ENCODE results near the gene SLC10A6.

SLC10A6 gene

DNA sequence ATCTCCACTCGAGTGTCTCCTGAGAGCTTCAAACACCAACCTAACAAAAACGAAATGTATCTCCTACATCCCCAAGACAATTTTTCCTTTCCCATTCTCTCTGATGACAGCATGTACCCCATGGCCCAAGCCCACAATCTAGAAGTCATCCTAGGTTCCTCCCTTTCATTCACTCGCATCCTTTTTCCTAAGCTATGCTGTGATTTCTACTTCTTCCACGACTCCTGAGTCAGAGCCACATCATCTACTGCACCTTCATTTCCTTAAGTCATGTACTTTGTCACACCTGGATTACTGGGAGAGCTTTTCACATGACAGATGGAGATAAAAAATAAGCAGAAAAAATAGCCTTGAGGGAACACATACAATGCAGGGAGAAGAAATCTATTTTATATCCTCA lies 23.0 kb upstream of the SLC10A6 start:
- DNase-seq (ENCODE audit: low spot score), result no peak
- TF ChIP-seq, protein P1, sequence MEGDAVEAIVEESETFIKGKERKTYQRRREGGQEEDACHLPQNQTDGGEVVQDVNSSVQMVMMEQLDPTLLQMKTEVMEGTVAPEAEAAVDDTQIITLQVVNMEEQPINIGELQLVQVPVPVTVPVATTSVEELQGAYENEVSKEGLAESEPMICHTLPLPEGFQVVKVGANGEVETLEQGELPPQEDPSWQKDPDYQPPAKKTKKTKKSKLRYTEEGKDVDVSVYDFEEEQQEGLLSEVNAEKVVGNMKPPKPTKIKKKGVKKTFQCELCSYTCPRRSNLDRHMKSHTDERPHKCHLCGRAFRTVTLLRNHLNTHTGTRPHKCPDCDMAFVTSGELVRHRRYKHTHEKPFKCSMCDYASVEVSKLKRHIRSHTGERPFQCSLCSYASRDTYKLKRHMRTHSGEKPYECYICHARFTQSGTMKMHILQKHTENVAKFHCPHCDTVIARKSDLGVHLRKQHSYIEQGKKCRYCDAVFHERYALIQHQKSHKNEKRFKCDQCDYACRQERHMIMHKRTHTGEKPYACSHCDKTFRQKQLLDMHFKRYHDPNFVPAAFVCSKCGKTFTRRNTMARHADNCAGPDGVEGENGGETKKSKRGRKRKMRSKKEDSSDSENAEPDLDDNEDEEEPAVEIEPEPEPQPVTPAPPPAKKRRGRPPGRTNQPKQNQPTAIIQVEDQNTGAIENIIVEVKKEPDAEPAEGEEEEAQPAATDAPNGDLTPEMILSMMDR (IDR thresholded peaks at IDR 0.05; ENCODE audit: borderline replicate concordance, control extremely low read depth, extremely low read depth, insufficient read depth, missing control alignments), result no peak
- in situ Hi-C loops (cut with MboI; ENCODE audit: low sequenced_read_pairs, unreplicated experiment), result no loop called here

DNA sequence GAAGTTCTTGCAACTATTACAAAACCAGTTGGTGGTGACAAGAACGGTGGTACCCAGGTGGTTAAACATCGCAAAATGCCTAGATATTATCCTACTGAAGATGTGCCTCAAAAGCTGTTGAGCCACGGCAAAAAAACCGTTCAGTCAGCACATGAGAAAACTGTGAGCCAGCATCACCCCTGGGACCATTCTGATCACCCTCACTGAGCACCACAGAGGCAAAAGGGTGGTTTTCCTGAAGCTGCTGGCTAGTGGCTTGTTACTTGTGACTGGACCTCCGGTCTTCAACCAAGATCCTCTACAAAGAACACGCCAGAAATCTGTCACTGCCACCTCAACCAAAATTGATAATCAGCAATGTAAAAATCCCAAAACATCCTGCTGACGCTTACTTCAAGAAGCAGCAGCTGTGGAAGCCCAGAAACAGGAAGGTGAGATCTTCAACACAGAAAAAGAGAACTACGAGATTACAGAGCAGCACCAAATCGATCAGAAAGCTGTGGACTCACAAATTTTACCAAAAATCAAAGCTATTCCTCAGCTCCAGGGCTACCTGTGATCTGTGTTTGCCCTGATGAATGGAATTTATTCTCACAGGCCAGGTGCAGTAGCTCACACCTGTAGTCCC lies 21.4 kb upstream of the SLC10A6 start:
- DNase-seq (ENCODE audit: low spot score), result no peak
- in situ Hi-C loops (cut with MboI; ENCODE audit: low sequenced_read_pairs, unreplicated experiment), result no loop called here
- TF ChIP-seq, protein P1 (IDR thresholded peaks at IDR 0.05; ENCODE audit: borderline replicate concordance, control extremely low read depth, extremely low read depth, insufficient read depth, missing control alignments), result no peak

DNA sequence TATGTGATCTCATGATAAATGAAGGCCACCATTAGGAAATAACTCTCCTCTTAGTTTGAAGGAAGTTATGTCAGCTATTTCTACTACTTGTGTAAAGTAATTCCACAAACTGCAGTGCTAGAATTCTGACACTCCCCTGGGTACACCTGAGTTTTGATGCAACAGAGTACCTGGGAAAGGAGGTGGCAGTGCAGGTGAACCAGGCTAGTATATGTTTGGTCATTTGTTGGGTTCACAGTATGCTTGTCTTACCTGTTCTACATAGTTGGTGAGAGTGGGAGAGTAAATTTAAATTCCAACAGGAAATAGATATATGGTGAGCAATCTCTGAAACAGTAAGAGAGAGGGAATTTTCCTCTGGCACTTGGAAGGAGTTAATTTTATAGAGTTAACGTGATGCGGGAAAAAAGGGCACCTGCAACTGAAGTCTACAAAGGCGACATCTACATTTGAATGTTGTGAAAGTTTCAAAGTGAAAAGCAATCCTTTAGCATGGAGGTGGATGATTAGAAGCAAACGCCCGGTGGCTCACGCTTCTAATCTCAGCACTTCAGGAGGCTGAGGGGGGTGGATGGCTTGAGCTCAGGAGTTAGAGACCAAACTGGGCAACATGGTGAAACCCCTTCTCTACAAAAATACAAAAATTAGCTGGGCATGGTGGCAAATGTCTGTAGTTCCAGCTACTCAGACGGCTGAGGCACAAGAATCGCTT lies 8.3 kb upstream of the SLC10A6 start:
- TF ChIP-seq, protein P1 (IDR thresholded peaks at IDR 0.05; ENCODE audit: borderline replicate concordance, control extremely low read depth, extremely low read depth, insufficient read depth, missing control alignments), result no peak
- in situ Hi-C loops (cut with MboI; ENCODE audit: low sequenced_read_pairs, unreplicated experiment), result no loop called here

DNA sequence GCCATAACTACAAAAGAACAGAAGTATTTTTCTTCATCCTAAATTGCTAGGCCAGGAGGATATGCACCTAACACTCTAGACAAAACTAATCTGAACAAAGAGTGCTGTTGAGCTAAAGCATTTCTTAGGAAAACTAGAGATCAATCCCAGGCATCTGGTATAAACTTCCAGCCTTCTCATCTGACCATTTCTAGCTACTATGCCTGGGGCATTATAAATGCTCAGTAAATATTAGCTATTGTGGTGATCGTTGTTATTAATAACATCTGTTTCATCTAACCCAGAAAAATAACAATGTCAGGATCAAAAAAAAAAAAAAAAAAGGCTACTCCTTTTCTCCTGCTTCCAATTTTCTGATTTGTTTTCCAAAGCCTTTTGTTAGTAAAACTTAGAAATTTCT lies 7.7 kb upstream of the SLC10A6 start:
- no peak for DNase-seq (ENCODE audit: low spot score)
- in situ Hi-C loops (cut with MboI; ENCODE audit: low sequenced_read_pairs, unreplicated experiment), result no loop called here
- TF ChIP-seq, protein P1 (IDR thresholded peaks at IDR 0.05; ENCODE audit: borderline replicate concordance, control extremely low read depth, extremely low read depth, insufficient read depth, missing control alignments), result no peak

More for the DNA sequence above, 8.3 kb upstream of the SLC10A6 start:
- DNase-seq (ENCODE audit: low spot score), result no peak

DNA sequence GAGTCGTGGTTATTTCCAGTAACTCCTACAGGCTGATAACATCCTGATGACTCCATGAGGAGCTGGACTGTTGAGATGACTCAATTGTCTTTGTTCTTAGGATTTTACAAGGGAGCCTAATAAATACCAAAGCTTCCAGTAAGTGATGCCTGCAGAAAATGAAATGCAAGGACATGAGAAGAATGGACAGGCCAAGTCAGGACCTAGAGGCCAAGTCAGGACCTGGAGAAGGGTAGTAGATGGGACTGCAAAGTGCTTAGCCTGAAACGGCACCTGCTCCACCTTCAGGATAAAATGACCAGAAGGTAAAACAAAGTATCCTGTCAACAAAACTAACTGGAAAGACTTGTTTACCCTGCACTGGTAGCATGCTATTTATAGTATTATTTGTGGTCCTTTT lies 6.4 kb upstream of the SLC10A6 start:
- no peak for DNase-seq (ENCODE audit: low spot score)
- TF ChIP-seq, protein P1 (IDR thresholded peaks at IDR 0.05; ENCODE audit: borderline replicate concordance, control extremely low read depth, extremely low read depth, insufficient read depth, missing control alignments), result no peak
- in situ Hi-C loops (cut with MboI; ENCODE audit: low sequenced_read_pairs, unreplicated experiment), result no loop called here

DNA sequence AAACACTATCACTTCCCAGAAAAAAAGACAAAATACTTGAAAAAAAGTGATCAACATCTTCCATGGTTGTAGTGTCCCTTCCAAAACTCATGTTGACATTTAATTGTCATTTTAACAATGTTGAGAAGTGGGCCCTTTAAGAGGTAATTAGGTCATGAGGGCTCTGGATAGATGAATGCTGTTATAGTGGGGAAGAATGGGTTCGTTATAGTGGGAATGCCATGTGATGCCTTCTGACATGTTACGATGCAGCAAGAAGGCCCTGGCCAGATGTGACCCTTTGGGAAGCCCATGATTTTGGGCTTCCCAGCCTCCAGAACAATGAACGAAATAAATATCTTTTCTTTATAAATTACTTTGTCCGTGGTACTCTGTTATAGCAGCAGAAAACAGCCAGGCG lies 4.0 kb upstream of the SLC10A6 start:
- in situ Hi-C loops (cut with MboI; ENCODE audit: low sequenced_read_pairs, unreplicated experiment), result no loop called here
- DNase-seq (ENCODE audit: low spot score), result no peak
- TF ChIP-seq, protein P1 (IDR thresholded peaks at IDR 0.05; ENCODE audit: borderline replicate concordance, control extremely low read depth, extremely low read depth, insufficient read depth, missing control alignments), result no peak
